ENCODE data around the gene ZBTB32. TPM values are rescaled to one million over a fixed set of nuclear protein-coding genes. Genes with fewer than 3 reads are reported as not detected.

ZBTB32 gene
- total RNA-seq, 1 donor from 2014 or later, result not detected

- no peak overlapping the region for H3K4me3 Mint-ChIP-seq (ENCODE audit: unreplicated experiment)
- no peak for TF ChIP-seq CTCF (IDR thresholded peaks at IDR 0.05; ENCODE audit: unreplicated experiment)
- peaks cover 12% of the 10 kb centered on the region for H3K4me1 Mint-ChIP-seq (ENCODE audit: unreplicated experiment)
- DNase-seq (ENCODE audit: low spot score), result no peak
- H3K9me3 Mint-ChIP-seq (ENCODE audit: unreplicated experiment), result no peaks in the 10 kb centered on the region
- peaks cover 32% of the 10 kb centered on the region for H3K27me3 Mint-ChIP-seq (ENCODE audit: unreplicated experiment)
- H3K36me3 Mint-ChIP-seq (ENCODE audit: low read depth, unreplicated experiment), result peaks cover 34% of the 10 kb centered on the region
- H3K27ac Mint-ChIP-seq (ENCODE audit: unreplicated experiment), result no peak overlapping the region
These were observed 33.9 kb downstream of the ZBTB32 start for GRCh38 chr19:35738021-35738886.

GRCh38 chr19:35738887-35739229, 34.5 kb downstream of the ZBTB32 start:
- no peak for TF ChIP-seq CTCF (IDR thresholded peaks at IDR 0.05; ENCODE audit: unreplicated experiment)
- Mint-ChIP-seq H3K4me3 (ENCODE audit: unreplicated experiment) (no peak overlapping the region), H3K36me3 (ENCODE audit: low read depth, unreplicated experiment) (peaks cover 33% of the 10 kb centered on the region), H3K9me3 (ENCODE audit: unreplicated experiment) (no peaks in the 10 kb centered on the region), H3K4me1 (ENCODE audit: unreplicated experiment) (peaks cover 12% of the 10 kb centered on the region), H3K27ac (ENCODE audit: unreplicated experiment) (no peak overlapping the region), H3K27me3 (ENCODE audit: unreplicated experiment) (peaks cover 30% of the 10 kb centered on the region)
- no peak for DNase-seq (ENCODE audit: low spot score)

- no peak for TF ChIP-seq CTCF (IDR thresholded peaks at IDR 0.05; ENCODE audit: unreplicated experiment)
- Mint-ChIP-seq H3K4me3 (ENCODE audit: unreplicated experiment) (peak overlapping the region; percentile 56), H3K9me3 (ENCODE audit: unreplicated experiment) (no peaks in the 10 kb centered on the region), H3K4me1 (ENCODE audit: unreplicated experiment) (peaks cover 17% of the 10 kb centered on the region), H3K36me3 (ENCODE audit: low read depth, unreplicated experiment) (peaks cover 27% of the 10 kb centered on the region), H3K27me3 (ENCODE audit: unreplicated experiment) (peaks cover 24% of the 10 kb centered on the region), H3K27ac (ENCODE audit: unreplicated experiment) (no peak overlapping the region)
- no peak for DNase-seq (ENCODE audit: low spot score)
These were observed 35.1 kb downstream of the ZBTB32 start for GRCh38 chr19:35739275-35740107.

GRCh38 chr19:35740108-35740422, 35.7 kb downstream of the ZBTB32 start:
- no peaks in the 10 kb centered on the region for H3K9me3 Mint-ChIP-seq (ENCODE audit: unreplicated experiment)
- H3K4me3 Mint-ChIP-seq (ENCODE audit: unreplicated experiment), result peak overlapping the region; percentile 86
- TF ChIP-seq CTCF (IDR thresholded peaks at IDR 0.05; ENCODE audit: unreplicated experiment), result no peak
- no peak overlapping the region for H3K27ac Mint-ChIP-seq (ENCODE audit: unreplicated experiment)
- peaks cover 19% of the 10 kb centered on the region for H3K4me1 Mint-ChIP-seq (ENCODE audit: unreplicated experiment)
- H3K36me3 Mint-ChIP-seq (ENCODE audit: low read depth, unreplicated experiment), result peaks cover 22% of the 10 kb centered on the region
- DNase-seq (ENCODE audit: low spot score), result no peak
- H3K27me3 Mint-ChIP-seq (ENCODE audit: unreplicated experiment), result peaks cover 24% of the 10 kb centered on the region
